ENCODE results near the gene TNFRSF8.

TNFRSF8 gene

GRCh38 chr1:12127206-12127810 lies 64.2 kb downstream of the TNFRSF8 start:
- TF ChIP-seq CTCF (IDR thresholded peaks at IDR 0.05) = no peak
- no peaks in the 10 kb centered on the region for H3K36me3 Mint-ChIP-seq (ENCODE audit: low read depth)
- no peak overlapping the region for H3K27ac Mint-ChIP-seq
- H3K4me1 Mint-ChIP-seq = peaks cover 31% of the 10 kb centered on the region
- no peak overlapping the region for H3K4me3 Mint-ChIP-seq
- no peak for DNase-seq
- H3K9me3 Mint-ChIP-seq = no peaks in the 10 kb centered on the region
- H3K27me3 Mint-ChIP-seq (ENCODE audit: low read depth, poor library complexity) = peaks cover 13% of the 10 kb centered on the region

DNA sequence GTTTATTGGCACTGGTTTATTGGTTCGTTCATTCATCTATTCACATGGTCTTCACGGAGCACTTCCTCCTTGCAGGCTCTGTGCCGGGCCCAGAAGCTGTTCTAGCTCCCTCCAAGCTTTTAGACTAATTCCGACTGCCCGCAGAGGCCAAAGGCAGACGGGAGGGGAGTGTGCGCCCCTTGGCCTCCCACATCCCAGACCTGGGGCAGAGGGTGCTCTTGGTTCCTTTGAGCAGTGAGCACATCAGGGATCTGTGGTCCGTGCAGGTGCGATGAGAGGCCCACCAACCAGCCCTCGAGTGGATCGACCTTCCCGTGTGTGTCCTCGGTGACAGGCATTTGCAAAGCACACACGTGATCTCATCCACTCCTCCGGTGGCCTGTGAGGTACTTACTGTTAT lies 65.0 kb downstream of the TNFRSF8 start:
- H3K4me3 Mint-ChIP-seq = no peak overlapping the region
- H3K27me3 Mint-ChIP-seq (ENCODE audit: low read depth, poor library complexity) = peaks cover 8% of the 10 kb centered on the region
- peaks cover 31% of the 10 kb centered on the region for H3K4me1 Mint-ChIP-seq
- no peak for TF ChIP-seq CTCF (IDR thresholded peaks at IDR 0.05)
- no peaks in the 10 kb centered on the region for H3K9me3 Mint-ChIP-seq
- no peaks in the 10 kb centered on the region for H3K36me3 Mint-ChIP-seq (ENCODE audit: low read depth)
- no peak overlapping the region for H3K27ac Mint-ChIP-seq
- no peak for DNase-seq

- peaks cover 8% of the 10 kb centered on the region for H3K27me3 Mint-ChIP-seq (ENCODE audit: low read depth, poor library complexity)
- H3K4me3 Mint-ChIP-seq = no peak overlapping the region
- H3K36me3 Mint-ChIP-seq (ENCODE audit: low read depth) = no peaks in the 10 kb centered on the region
- H3K27ac Mint-ChIP-seq = no peak overlapping the region
- H3K4me1 Mint-ChIP-seq = peaks cover 36% of the 10 kb centered on the region
- DNase-seq = no peak
- no peak for TF ChIP-seq CTCF (IDR thresholded peaks at IDR 0.05)
- H3K9me3 Mint-ChIP-seq = no peaks in the 10 kb centered on the region
Observed at GRCh38 chr1:12129624-12130023, 66.5 kb downstream of the TNFRSF8 start.

DNA sequence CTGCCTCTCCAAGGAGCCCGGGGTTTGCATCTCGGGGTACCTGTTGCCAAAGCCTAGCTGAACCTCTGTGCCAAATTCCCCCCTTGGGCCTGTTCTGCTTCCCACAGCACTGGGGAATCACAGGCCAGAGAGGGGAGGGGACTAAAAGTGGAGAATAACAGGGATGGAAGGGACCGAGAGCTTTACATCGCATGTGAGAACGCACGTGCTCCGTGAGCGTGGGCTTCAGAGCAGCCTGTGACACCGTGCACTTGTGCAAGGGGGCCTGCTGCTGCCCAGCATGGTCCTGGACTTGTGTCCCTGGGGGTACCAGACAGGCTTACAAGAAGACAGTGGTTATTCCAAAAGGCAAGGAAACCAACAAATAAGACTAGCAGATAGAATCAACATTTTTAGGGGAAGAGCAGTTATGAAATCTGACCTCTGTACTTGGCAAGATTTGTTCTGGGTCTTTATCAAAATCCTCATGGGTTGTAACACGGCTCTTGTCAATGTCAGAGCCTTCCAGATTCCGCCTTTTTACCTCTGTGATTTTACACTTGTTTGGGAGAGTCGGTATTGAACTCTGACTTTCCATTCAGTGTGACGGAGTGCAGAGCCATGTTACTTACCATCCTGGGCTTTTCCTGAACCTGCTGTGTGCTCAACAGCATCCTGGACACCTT lies 67.5 kb downstream of the TNFRSF8 start:
- TF ChIP-seq CTCF (IDR thresholded peaks at IDR 0.05) = no peak
- DNase-seq = no peak
- Mint-ChIP-seq H3K27ac (peak overlapping the region; percentile 91), H3K27me3 (ENCODE audit: low read depth, poor library complexity) (peaks cover 5% of the 10 kb centered on the region), H3K4me1 (peaks cover 30% of the 10 kb centered on the region), H3K4me3 (no peak overlapping the region), H3K9me3 (no peaks in the 10 kb centered on the region), H3K36me3 (ENCODE audit: low read depth) (no peaks in the 10 kb centered on the region)

GRCh38 chr1:12132078-12132477 lies 69.0 kb downstream of the TNFRSF8 start:
- no peak overlapping the region for H3K4me3 Mint-ChIP-seq
- TF ChIP-seq CTCF (IDR thresholded peaks at IDR 0.05) = no peak
- no peaks in the 10 kb centered on the region for H3K9me3 Mint-ChIP-seq
- H3K27me3 Mint-ChIP-seq (ENCODE audit: low read depth, poor library complexity) = no peaks in the 10 kb centered on the region
- no peaks in the 10 kb centered on the region for H3K36me3 Mint-ChIP-seq (ENCODE audit: low read depth)
- H3K4me1 Mint-ChIP-seq = peaks cover 32% of the 10 kb centered on the region
- H3K27ac Mint-ChIP-seq = no peak overlapping the region
- DNase-seq = no peak

- no peak for DNase-seq
- Mint-ChIP-seq H3K4me1 (peaks cover 24% of the 10 kb centered on the region), H3K36me3 (ENCODE audit: low read depth) (no peaks in the 10 kb centered on the region), H3K4me3 (no peak overlapping the region), H3K9me3 (no peaks in the 10 kb centered on the region), H3K27ac (no peak overlapping the region), H3K27me3 (ENCODE audit: low read depth, poor library complexity) (no peaks in the 10 kb centered on the region)
- no peak for TF ChIP-seq CTCF (IDR thresholded peaks at IDR 0.05)
Observed at GRCh38 chr1:12134716-12135115, 71.6 kb downstream of the TNFRSF8 start.
